ENCODE results near the gene EYA2. TPM values are rescaled to one million over a fixed set of nuclear protein-coding genes. Genes with fewer than 3 reads are reported as not detected.

EYA2 gene
- total RNA-seq, 1 donor from 2014 or later = 15.4 TPM

DNA sequence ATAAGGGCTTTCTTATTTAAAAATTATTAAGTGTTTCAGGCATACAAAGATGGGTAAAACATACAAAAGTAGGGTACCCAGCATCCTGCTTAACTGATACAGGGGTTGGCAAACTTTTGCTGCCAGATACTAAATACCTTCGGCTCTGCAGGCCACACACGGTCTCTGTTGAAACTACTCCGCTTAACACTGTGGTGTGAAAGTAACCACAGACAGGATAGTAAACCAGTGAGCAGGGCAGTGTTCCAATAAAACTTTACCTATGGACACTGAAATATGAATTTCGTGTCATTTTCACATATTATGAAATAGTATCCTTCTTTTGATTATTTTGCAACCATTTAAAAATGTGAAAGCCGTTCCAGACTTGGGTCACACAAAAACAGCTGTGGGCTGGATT, 92.4 kb downstream of the EYA2 start:
- intact Hi-C loops (cut with DNase I) = no loop called here
- Histone ChIP-seq H3K36me3 (no peaks in the 10 kb centered on the region), H3K4me1 (no peaks in the 10 kb centered on the region), H3K27me3 (no peaks in the 10 kb centered on the region), H3K9me3 (peaks cover 0 to 7% of the 10 kb centered on the region in 2 donors), H3K27ac (no peak overlapping the region), H3K4me3 (no peak overlapping the region)
- DNase-seq (ENCODE audit: low spot score in 2 of 2) = no peak
- no peak for TF ChIP-seq CTCF (IDR thresholded peaks at IDR 0.05)

DNA sequence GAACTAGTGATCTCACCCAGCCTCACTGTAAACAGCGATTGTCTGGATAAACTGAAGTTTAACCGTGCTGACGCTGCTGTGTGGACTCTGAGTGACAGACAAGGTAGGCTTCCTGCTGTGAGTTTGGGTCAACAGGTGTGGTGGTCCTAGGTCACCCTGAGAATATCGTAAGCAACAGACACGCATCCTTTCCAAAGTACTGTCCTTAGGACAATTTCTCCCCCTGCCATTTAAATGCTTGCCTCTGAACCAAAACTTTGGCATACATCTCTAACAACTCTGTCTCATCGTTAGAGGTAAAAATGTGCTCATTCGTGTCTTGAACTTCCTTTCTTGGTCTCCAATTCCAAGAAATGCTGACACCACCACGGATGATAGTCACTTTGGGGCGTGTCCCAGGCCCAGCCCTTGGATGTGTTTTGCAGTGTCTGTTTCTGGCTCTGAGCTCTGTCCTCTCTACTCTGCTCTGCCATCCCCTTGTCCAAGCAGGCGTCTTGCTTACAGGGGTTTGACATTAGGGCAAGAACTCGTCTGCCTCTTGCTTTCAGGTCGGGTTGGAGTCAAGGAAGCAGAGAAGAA, 95.5 kb downstream of the EYA2 start:
- Histone ChIP-seq H3K4me3 (no peak overlapping the region), H3K4me1 (no peaks in the 10 kb centered on the region), H3K9me3 (no peaks in the 10 kb centered on the region), H3K27me3 (no peaks in the 10 kb centered on the region), H3K27ac (no peak overlapping the region), H3K36me3 (no peaks in the 10 kb centered on the region)
- no peak for DNase-seq (ENCODE audit: low spot score in 2 of 2)
- intact Hi-C loops (cut with DNase I) = no loop called here
- no peak for TF ChIP-seq CTCF (IDR thresholded peaks at IDR 0.05)

- Histone ChIP-seq H3K4me3 (no peak overlapping the region), H3K27ac (no peak overlapping the region), H3K36me3 (no peaks in the 10 kb centered on the region), H3K4me1 (no peaks in the 10 kb centered on the region), H3K9me3 (no peaks in the 10 kb centered on the region), H3K27me3 (no peaks in the 10 kb centered on the region)
- DNase-seq (ENCODE audit: low spot score in 2 of 2) = no peak
- no peak for TF ChIP-seq CTCF (IDR thresholded peaks at IDR 0.05)
- intact Hi-C loops (cut with DNase I) = no loop called here
These were observed 96.0 kb downstream of the EYA2 start for GRCh38 chr20:46990596-46991104.

- Histone ChIP-seq H3K27ac (no peak overlapping the region), H3K4me3 (no peak overlapping the region), H3K9me3 (no peaks in the 10 kb centered on the region), H3K4me1 (no peaks in the 10 kb centered on the region), H3K27me3 (no peaks in the 10 kb centered on the region), H3K36me3 (no peaks in the 10 kb centered on the region)
- no peak for TF ChIP-seq CTCF (IDR thresholded peaks at IDR 0.05)
- intact Hi-C loops (cut with DNase I) = no loop called here
- no peak for DNase-seq (ENCODE audit: low spot score in 2 of 2)
These were observed 96.5 kb downstream of the EYA2 start for GRCh38 chr20:46991168-46991567.

DNA sequence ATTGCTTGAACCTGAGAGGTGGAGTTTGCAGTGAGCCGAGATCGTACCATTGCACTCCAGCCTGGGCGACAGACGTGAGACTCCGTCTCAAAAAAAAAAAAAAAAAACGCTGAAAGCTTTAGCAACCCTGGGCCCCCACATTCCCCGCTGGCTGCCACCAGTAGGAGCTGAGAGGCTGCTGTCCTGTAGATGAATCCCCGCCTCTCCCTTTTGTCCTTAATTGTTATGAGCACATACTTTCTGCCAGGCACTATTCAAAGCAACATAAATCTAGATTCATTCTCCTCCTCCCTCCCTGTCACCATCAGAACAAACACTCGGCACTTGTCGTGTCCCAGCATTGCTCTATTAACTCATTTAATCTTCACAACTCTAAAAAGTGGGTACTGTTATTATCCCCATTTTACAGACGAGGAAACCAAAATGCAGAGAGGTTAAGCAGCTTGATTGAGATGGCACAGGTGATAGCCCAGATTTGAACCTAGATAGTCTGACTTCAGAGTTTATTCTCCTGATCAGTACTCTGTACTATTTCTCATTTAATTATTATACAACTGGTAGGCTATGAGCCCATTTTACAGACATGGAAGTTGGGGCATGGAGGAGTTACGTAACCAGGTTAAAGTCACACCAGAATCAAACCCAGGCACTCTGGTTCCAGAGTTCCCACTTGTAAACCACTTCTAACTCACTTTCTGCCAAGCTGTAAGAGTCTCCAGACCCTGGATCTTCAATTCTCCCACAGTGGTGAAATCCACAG, 97.4 kb downstream of the EYA2 start:
- Histone ChIP-seq H3K4me3 (no peak overlapping the region), H3K4me1 (no peaks in the 10 kb centered on the region), H3K9me3 (no peaks in the 10 kb centered on the region), H3K36me3 (no peaks in the 10 kb centered on the region), H3K27me3 (no peaks in the 10 kb centered on the region), H3K27ac (no peak overlapping the region)
- TF ChIP-seq CTCF (IDR thresholded peaks at IDR 0.05) = no peak
- DNase-seq (ENCODE audit: low spot score in 2 of 2) = no peak
- intact Hi-C loops (cut with DNase I) = no loop called here
